Measurements from ENCODE around the gene MCM6. TPM values are rescaled to one million over a fixed set of nuclear protein-coding genes. Genes with fewer than 3 reads are reported as not detected.

The MCM6 gene
- total and polyA plus RNA-seq, 4 donors = 6.8 to 15.6 (median 11.2) TPM

GRCh38 chr2:135791418-135792190, 84.6 kb downstream of the MCM6 start:
- WGBS, 2 donors = 93 to 100% methylated on average over 2 of the region's 2 CpGs
- Histone ChIP-seq H3K4me3 (no peak overlapping the region), H3K9me3 (ENCODE audit: control insufficient read depth in 4 of 4, insufficient read depth in 3 of 4, low read length in 3 of 4) (peaks cover 0 to 3% (median under 1%) of the 10 kb centered on the region in 4 donors), H3K9ac (ENCODE audit: insufficient read depth in 1 of 2, low read length in 2 of 2) (no peak overlapping the region), H3K4me1 (ENCODE audit: control insufficient read depth in 5 of 5, insufficient read depth in 5 of 5, low read length in 5 of 5) (peaks cover 0 to 5% (median 0%) of the 10 kb centered on the region in 5 donors), H3K27me3 (ENCODE audit: control insufficient read depth in 3 of 3, insufficient read depth in 3 of 3, low read length in 2 of 3) (no peaks in the 10 kb centered on the region), H3K27ac (ENCODE audit: low read depth in 1 of 2, low read length in 1 of 2) (no peak overlapping the region), H3K36me3 (ENCODE audit: control insufficient read depth in 4 of 4, insufficient read depth in 4 of 4, low read length in 4 of 4) (peaks cover 0 to 3% (median 0%) of the 10 kb centered on the region in 4 donors)
- ATAC-seq (ENCODE audit: insufficient read depth, low FRiP score) (no peak), DNase-seq (no peak)
- TF ChIP-seq CTCF (IDR thresholded peaks at IDR 0.05; ENCODE audit: control extremely low read depth, extremely low read depth) = no peak

- no peak overlapping the region for H3K27ac ChIP-seq (ENCODE audit: low read depth in 1 of 2, low read length in 1 of 2)
- 96 to 97% methylated on average over 10 of the region's 10 CpGs for WGBS, 2 donors
- H3K4me1 ChIP-seq (ENCODE audit: control insufficient read depth in 5 of 5, insufficient read depth in 5 of 5, low read length in 5 of 5) = peaks cover 0 to 4% (median 0%) of the 10 kb centered on the region in 5 donors
- peaks cover 0 to 7% (median 2%) of the 10 kb centered on the region in 4 donors for H3K36me3 ChIP-seq (ENCODE audit: control insufficient read depth in 4 of 4, insufficient read depth in 4 of 4, low read length in 4 of 4)
- no peak for TF ChIP-seq CTCF (IDR thresholded peaks at IDR 0.05; ENCODE audit: control extremely low read depth, extremely low read depth)
- ATAC-seq (ENCODE audit: insufficient read depth, low FRiP score) = no peak
- no peaks in the 10 kb centered on the region for H3K27me3 ChIP-seq (ENCODE audit: control insufficient read depth in 3 of 3, insufficient read depth in 3 of 3, low read length in 2 of 3)
- peaks cover 0 to 3% (median under 1%) of the 10 kb centered on the region in 4 donors for H3K9me3 ChIP-seq (ENCODE audit: control insufficient read depth in 4 of 4, insufficient read depth in 3 of 4, low read length in 3 of 4)
- no peak for DNase-seq
- no peak overlapping the region for H3K9ac ChIP-seq (ENCODE audit: insufficient read depth in 1 of 2, low read length in 2 of 2)
- H3K4me3 ChIP-seq = no peak overlapping the region
Measured at GRCh38 chr2:135790423-135790822, 85.8 kb downstream of the MCM6 start.

Small RNAs within 50 kb of the gene (small RNA-seq; reads per million reads assigned to genes)
- not detected for gene RF00019 (ENCODE audit: low replicate concordance)

Other genes with a start within 250 kb of the MCM6 start
- 100 to 1,000 TPM in 1 of 2 donors, 10 to 100 TPM in 1; 78.4 to 121 TPM for gene UBXN4, start 134.6 kb downstream of the MCM6 start, total RNA-seq
- gene UBXN4, start 134.6 kb downstream of the MCM6 start, polyA plus RNA-seq = 10 to 100 TPM; 39.7 to 53.3 TPM
- gene LCT, start 39.3 kb downstream of the MCM6 start, total RNA-seq = under 1 TPM in 1 of 2 donors, not detected in 1; 0.06 TPM
- gene LCT, start 39.3 kb downstream of the MCM6 start, polyA plus RNA-seq = under 1 TPM; 0.01 to 0.02 TPM
- gene DARS1, start 109.2 kb upstream of the MCM6 start, total RNA-seq = 10 to 100 TPM; 47.2 to 77.9 TPM
- 10 to 100 TPM; 50.9 to 66.5 TPM for gene DARS1, start 109.2 kb upstream of the MCM6 start, polyA plus RNA-seq
- 100 to 1,000 TPM in 1 of 2 donors, 10 to 100 TPM in 1; 23.6 to 123 TPM for gene CXCR4, start 241.7 kb upstream of the MCM6 start, total RNA-seq
- gene CXCR4, start 241.7 kb upstream of the MCM6 start, polyA plus RNA-seq = 100 to 1,000 TPM in 1 of 2 donors, 10 to 100 TPM in 1; 17.5 to 214 TPM